Prostate gland (tissue), 2 donors: ENCODE data around the gene RMDN3. TPM values are rescaled to one million over a fixed set of nuclear protein-coding genes. Genes with fewer than 3 reads are reported as not detected.

Experiments used
- DNase-seq: peaks from one replicate; pipeline ENCODE4 v3.0.0-alpha.2; 2019; ENCODE audit warnings: low spot score
- H3K27ac ChIP-seq, 2 donors: fragments of 200-600 bp; sonication (generic); 2 replicates each; pipeline ENCODE4 v1.5.1; 2017 to 2019
- H3K27me3 ChIP-seq: fragments of 200-600 bp; sonication (generic); replicated peaks from 2 replicates; pipeline ENCODE4 v1.5.1; 2019; ENCODE audit not compliant: insufficient read depth
- H3K36me3 ChIP-seq, 2 donors: fragments of 200-600 bp; sonication (generic); 1 replicate in 1 of 2; 2 replicates in 1 of 2; pipeline versions ENCODE4 v1.5.1 to v1.8.1; 2017 to 2019
- H3K4me1 ChIP-seq: fragments of 200-600 bp; sonication (generic); replicated peaks from 2 replicates; pipeline ENCODE4 v1.5.1; 2019
- H3K4me3 ChIP-seq, 2 donors: fragments of 200-600 bp; sonication (generic); 2 replicates each; pipeline ENCODE4 v1.5.1; 2017 to 2019
- H3K9me3 ChIP-seq: fragments of 200-600 bp; sonication (generic); 2 replicates; pipeline ENCODE4 v1.5.1; 2017
- CTCF ChIP-seq, 4 experiments: fragments of 200-600 bp in 2 of 4; fragments of 450-650 bp in 2 of 4; sonication (generic) in 2 of 4; IDR thresholded peaks; 1 replicate in 3 of 4; 2 replicates in 1 of 4; pipeline ENCODE4 v1.5.1; 2016 to 2019; ENCODE audit warnings: antibody characterized with exemption in 4 of 4, mild to moderate bottlenecking in 2 of 4, moderate library complexity in 2 of 4
- POLR2A ChIP-seq: fragments of 450-650 bp; IDR thresholded peaks from one replicate; pipeline ENCODE4 v1.6.1; 2016; ENCODE audit warnings: antibody characterized with exemption, mild to moderate bottlenecking
- POLR2AphosphoS5 ChIP-seq: sonication (generic); formaldehyde crosslinking; IDR thresholded peaks from one replicate; pipeline ENCODE4 v1.6.1; 2017; ENCODE audit warnings: antibody characterized with exemption
- WGBS: methylation state at CpG from one replicate; pipeline ENCODE4 v1.1.5; 2018; 5-methylcytosine and 5-hydroxymethylcytosine counted together
- intact Hi-C: fragments of 100-400 bp; cut with DNase I; formaldehyde crosslinking; loops from one replicate; pipeline ENCODE4 v1.14.2; 2022
- total RNA-seq, 2 donors: library from RNA; depleted of rRNA; stranded (reverse); fragments of >200 nt; gene quantifications; one replicate each; pipeline ENCODE4 v1.1.0, GENCODE V29; 2016

Gene RMDN3
- total RNA-seq, 2 donors from 2014 or later, result 28.2 to 31.9 TPM

GRCh38 chr15:40702077-40702476, 53.0 kb downstream of the RMDN3 start:
- no peak overlapping the region for H3K4me3 ChIP-seq
- H3K9me3 ChIP-seq, result no peaks in the 10 kb centered on the region
- WGBS, result 89% methylated on average over 7 of the region's 7 CpGs
- no peak overlapping the region for H3K27ac ChIP-seq
- no peaks in the 10 kb centered on the region for H3K27me3 ChIP-seq
- no peaks in the 10 kb centered on the region for H3K36me3 ChIP-seq
- intact Hi-C loops, result no loop called here
- TF ChIP-seq POLR2AphosphoS5 (no peak), POLR2A (no peak), CTCF (IDR thresholded peaks at IDR 0.05) (peak in 2 of 4 experiments; percentile 14 to 42)
- no peaks in the 10 kb centered on the region for H3K4me1 ChIP-seq
- no peak for DNase-seq

GRCh38 chr15:40697916-40698315, 57.1 kb downstream of the RMDN3 start:
- Histone ChIP-seq H3K9me3 (no peaks in the 10 kb centered on the region), H3K27ac (no peak overlapping the region), H3K36me3 (no peaks in the 10 kb centered on the region), H3K4me3 (no peak overlapping the region), H3K4me1 (no peaks in the 10 kb centered on the region), H3K27me3 (no peaks in the 10 kb centered on the region)
- WGBS, result 96% methylated on average over 7 of the region's 7 CpGs
- DNase-seq, result no peak
- intact Hi-C loops, result loop anchor here (10.0 kb wide), 1 partner anchor 197 kb away; the partner anchor contains the start of gene VPS18
- TF ChIP-seq CTCF (IDR thresholded peaks at IDR 0.05), result no peak
- TF ChIP-seq POLR2AphosphoS5, result no peak
- TF ChIP-seq POLR2A, result no peak

GRCh38 chr15:40696228-40696627, 58.8 kb downstream of the RMDN3 start:
- Histone ChIP-seq H3K36me3 (no peaks in the 10 kb centered on the region), H3K4me3 (no peak overlapping the region), H3K27ac (no peak overlapping the region), H3K9me3 (no peaks in the 10 kb centered on the region), H3K4me1 (no peaks in the 10 kb centered on the region), H3K27me3 (no peaks in the 10 kb centered on the region)
- 88% methylated on average over 11 of the region's 11 CpGs for WGBS
- intact Hi-C loops, result loop anchor here (10.0 kb wide), 1 partner anchor 199 kb away; the partner anchor contains the start of gene VPS18
- DNase-seq, result no peak
- no peak for TF ChIP-seq POLR2A
- no peak for TF ChIP-seq POLR2AphosphoS5
- TF ChIP-seq CTCF (IDR thresholded peaks at IDR 0.05), result no peak

GRCh38 chr15:40695469-40695890, 59.6 kb downstream of the RMDN3 start:
- Histone ChIP-seq H3K36me3 (no peaks in the 10 kb centered on the region), H3K27me3 (no peaks in the 10 kb centered on the region), H3K9me3 (no peaks in the 10 kb centered on the region), H3K4me1 (no peaks in the 10 kb centered on the region), H3K4me3 (peak overlapping the region; percentile 66 to 76), H3K27ac (peak overlapping the region; percentile 98 to 99)
- TF ChIP-seq POLR2AphosphoS5, result no peak
- no peak for TF ChIP-seq CTCF (IDR thresholded peaks at IDR 0.05)
- no peak for TF ChIP-seq POLR2A
- no peak for DNase-seq
- intact Hi-C loops, result loop anchor here (10.0 kb wide), 1 partner anchor 199 kb away; the partner anchor contains the start of gene VPS18
- WGBS, result 0% methylated on average over 24 of the region's 24 CpGs

- WGBS, result 0% methylated on average over 81 of the region's 81 CpGs
- Histone ChIP-seq H3K36me3 (no peaks in the 10 kb centered on the region), H3K4me3 (peak within 1 kb of the TSS; percentile 66 to 76), H3K27ac (peak within 1 kb of the TSS; percentile 98 to 99), H3K9me3 (no peaks in the 10 kb centered on the region), H3K4me1 (no peaks in the 10 kb centered on the region), H3K27me3 (no peaks in the 10 kb centered on the region)
- peak; percentile 87 for DNase-seq
- TF ChIP-seq CTCF (IDR thresholded peaks at IDR 0.05) (no peak), POLR2AphosphoS5 (peak; percentile 90), POLR2A (peak; percentile 60)
- intact Hi-C loops, result loop anchor here (10.0 kb wide), 1 partner anchor 200 kb away; the partner anchor contains the start of gene VPS18
These were observed 60.2 kb downstream of the RMDN3 start, which contains the start of gene RAD51 for GRCh38 chr15:40694688-40695468. Gene RAD51, plus strand, starts transcription at chr15:40695174. Its CDS starts 3,585 bp downstream, at chr15:40698759.
